Measurements from ENCODE around the gene EGFLAM. TPM values are rescaled to one million over a fixed set of nuclear protein-coding genes. Genes with fewer than 3 reads are reported as not detected.

The EGFLAM gene
- total RNA-seq, 1 donor from 2014 or later = 2.9 TPM

DNA sequence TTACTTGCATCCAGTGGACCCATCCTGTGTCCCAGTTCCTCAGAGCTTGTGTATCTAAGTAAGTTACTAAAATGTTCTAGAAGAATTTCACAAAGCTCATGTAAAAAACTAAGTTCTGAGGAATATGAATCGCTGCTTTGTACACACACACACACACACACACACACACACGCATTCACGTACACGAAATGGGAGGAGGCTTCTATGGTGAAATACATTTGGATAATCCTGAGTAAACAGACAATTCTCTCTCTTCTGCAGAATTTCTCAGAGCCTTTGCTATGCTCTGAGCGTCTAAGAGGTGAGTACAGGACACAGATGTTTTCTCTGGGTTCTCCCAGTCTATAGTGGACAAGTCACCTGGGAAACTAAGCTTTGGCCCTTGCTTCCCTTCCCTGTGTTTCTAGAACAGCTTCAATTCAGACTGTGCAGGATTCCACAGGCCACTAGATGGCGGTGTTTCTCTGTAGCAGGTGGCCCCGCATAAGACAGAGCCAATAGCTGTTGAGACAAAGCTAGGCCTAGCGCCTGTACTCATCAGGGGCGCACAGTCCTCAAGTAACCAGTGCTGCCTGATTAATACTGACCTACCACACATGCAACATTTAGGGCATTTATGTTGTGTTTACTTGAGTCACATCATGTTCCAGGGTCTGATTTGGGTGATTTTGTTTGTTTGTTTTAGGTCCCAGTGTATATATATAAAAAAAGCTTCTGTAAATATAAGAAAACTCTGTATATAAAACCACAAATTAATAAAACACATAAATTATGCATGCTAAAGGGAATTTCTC is 183.3 kb downstream of the EGFLAM start:
- FAIRE-seq = no peak

GRCh38 chr5:38442247-38442573 is 183.9 kb downstream of the EGFLAM start:
- FAIRE-seq = peak; percentile 99
- DNase-seq (ENCODE audit: low spot score in 2 of 2) = no peak

More for the DNA sequence above, 183.3 kb downstream of the EGFLAM start:
- DNase-seq (ENCODE audit: low spot score in 2 of 2) = peak; percentile 62 to 81

- FAIRE-seq (no peak), DNase-seq (ENCODE audit: low spot score in 2 of 2) (no peak)
Measured at GRCh38 chr5:38443390-38443789, 185.0 kb downstream of the EGFLAM start.

DNA sequence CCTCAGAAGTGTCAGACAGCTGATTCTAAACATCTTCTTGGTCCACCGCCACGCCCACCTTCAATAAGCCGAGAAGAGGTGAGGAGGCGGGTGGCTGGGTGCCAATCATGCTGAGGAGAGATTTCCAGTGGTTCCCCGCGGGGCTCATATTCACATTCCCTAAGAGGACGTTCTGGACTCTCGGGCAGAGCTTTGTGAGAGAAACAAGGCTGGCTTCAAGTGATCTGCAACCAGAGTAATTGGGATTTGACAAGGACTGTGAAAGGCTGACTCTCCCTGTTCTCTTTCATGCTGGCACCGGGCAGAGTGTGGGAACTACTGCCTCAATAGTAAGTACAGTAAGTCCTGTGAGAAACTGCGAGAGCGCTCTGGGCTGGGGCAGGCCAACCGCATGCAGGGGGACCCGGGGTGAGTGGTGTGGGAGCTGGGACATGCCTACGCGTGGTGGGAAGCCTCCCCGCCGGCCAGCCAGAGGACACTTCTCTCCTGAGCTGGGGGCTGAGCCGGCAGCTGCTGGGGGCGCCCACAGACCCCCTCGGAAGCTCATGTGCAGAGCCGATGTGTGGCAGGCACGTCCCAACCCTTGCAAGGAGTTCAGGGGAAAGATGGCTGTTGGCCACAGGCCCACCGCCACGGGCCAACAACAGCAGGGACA is 187.1 kb downstream of the EGFLAM start:
- no peak for DNase-seq (ENCODE audit: low spot score in 2 of 2)

DNA sequence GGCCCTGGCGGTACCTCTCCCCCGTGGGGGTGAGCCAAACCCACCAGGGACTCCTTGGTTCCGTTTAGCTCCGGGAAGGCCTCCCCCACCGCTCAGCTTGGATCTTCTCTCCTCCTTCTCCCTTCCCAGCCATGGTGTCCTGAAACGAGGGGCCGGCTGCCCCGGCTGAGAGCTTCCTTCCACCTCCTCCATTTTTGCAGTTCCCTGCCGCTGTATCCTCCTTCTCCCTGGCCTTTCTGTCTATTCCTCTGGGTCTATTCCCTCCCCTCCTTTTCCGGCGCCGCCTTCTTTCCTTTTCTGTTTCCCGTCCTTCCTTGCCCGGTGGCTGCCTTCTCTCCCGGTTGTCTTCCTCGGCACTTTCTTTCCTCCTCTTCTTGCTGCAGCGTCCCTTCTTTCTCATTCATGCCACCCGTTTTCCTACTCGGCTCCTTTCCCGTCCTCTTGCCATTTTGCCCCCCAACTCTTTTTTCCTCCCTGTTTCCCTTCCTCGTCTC is 187.7 kb downstream of the EGFLAM start:
- FAIRE-seq = no peak

More for the DNA sequence above, 187.1 kb downstream of the EGFLAM start:
- no peak for FAIRE-seq

DNA sequence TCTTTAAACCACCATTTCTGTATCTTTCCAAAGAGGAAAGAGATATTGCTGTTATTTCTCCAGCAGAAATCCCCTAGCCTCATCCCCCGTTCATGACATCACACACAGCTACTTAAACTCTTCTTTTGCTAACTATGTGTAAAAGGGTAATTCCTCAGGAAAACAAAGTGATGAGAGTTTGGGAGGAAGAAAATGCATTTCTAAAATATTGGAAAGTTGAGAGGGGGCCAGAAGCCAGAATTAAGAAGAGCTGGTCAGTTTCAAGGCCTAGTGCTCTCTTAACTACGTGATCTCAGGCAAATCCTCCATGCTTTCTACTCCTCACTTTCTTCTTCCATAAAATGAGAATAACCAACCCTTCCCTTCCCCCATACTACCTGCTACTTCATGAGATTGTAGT is 188.7 kb downstream of the EGFLAM start:
- FAIRE-seq = no peak

More for the DNA sequence above, 187.7 kb downstream of the EGFLAM start:
- DNase-seq (ENCODE audit: low spot score in 2 of 2) = no peak

DNA sequence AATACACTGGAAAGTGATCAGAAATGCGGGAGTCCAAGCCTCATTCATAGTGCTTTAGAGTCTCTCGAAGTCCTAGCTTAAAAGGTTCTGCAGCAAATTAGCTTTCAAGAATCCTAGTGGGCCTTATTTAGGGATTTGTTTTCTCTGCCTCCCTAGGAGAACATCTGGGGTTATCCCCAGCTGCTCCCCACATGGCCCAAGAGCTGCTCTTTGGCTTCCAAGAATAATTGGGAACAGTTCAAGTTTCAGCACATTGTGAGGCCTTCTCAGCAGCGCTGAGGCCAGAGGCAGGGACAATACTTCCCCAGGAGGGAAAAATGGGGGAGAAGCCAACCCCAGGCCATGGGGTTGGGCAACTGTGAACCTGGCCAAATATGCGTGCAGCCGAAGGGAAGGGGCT is 189.4 kb downstream of the EGFLAM start:
- no peak for DNase-seq (ENCODE audit: low spot score in 2 of 2)
- no peak for FAIRE-seq

More for the DNA sequence above, 188.7 kb downstream of the EGFLAM start:
- DNase-seq (ENCODE audit: low spot score in 2 of 2) = no peak

DNA sequence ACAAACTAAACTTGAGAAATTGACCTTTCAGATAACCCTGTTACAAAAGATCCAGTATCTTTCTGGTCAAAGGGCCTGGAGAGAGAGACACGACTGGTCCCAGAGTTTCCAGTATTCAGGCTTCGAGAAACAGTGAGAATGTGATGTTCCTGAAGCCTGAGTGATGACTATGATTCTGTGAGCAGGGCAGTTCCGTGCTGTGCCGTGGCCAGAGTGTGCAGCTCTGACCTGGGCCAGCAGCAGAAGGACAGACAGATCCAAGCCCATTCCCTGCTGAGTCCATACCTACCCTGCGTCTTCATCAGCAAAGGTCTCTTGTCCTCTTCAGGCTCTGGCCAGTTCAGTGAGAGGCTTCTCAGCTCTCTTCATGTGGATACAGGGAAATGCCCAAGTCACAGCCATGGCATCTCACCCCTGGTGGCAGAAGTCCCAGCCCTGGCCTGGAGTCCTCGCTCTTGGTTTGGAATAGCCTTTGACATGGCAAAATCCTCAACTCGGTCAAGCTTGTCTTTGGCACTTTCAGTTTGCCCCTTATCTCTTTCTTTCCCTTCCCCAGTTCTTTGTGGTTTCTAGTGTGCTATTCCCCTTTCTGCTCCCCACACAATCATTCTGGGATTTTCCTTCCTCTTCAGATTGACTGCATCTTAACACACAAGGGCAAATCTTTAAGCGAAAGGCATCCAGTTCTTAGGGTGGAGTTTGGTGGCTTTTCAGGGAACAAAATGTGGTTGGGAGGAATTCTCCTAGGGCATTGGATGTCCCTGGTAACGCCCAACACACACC is 190.4 kb downstream of the EGFLAM start:
- FAIRE-seq (no peak), DNase-seq (ENCODE audit: low spot score in 2 of 2) (no peak)

DNA sequence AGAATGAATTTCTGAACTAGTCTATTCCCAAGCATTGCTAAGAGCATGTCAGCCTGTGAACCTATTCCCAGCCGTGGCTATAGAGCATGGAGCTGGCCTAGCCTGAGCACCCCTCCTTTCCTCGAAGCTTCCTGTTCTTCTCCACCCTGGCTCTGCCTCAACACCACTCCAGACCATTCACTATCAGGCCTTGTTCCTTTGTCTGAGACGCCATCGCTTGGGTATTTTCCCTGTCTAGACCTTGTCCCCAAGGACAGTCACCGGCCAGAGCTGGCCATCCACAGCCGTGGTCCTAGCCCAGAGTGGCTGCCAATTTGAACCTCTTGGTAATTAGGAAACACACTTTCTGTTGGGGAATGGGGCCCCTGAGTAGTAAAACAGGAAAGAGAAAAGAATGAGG is 192.3 kb downstream of the EGFLAM start:
- FAIRE-seq (no peak), DNase-seq (ENCODE audit: low spot score in 2 of 2) (no peak)

DNA sequence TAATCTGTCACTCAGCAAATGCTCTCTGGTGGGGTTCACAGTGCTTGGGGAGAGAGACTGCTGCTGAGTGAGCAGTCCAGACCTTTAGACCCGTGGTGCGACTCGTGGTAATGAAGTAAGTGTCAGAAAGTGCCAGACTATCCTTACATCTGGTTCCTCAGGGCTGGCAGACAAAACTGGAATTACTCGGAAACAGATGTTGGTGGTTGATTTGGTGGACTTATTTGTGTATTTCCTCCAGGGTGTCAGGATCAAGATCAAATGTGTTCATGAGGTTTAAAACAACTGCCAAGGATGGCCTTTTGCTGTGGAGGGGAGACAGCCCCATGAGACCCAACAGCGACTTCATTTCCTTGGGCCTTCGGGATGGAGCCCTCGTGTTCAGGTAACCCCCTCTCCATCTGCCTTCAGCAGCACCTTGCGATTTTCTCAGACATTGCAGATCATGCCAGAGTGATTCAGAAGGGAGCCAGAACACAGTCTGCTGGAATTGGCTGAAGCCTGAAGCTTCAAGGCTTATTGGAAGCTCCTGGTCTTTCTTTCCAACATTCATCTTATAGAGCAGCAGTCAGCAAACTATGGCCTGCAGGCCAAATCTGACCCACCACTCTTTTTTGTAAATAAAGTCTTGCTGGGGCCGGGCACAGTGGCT is 192.8 kb downstream of the EGFLAM start:
- FAIRE-seq (no peak), DNase-seq (ENCODE audit: low spot score in 2 of 2) (no peak)

- no peak for DNase-seq (ENCODE audit: low spot score in 2 of 2)
- FAIRE-seq = no peak
Measured at GRCh38 chr5:38452201-38452600, 193.8 kb downstream of the EGFLAM start.

DNA sequence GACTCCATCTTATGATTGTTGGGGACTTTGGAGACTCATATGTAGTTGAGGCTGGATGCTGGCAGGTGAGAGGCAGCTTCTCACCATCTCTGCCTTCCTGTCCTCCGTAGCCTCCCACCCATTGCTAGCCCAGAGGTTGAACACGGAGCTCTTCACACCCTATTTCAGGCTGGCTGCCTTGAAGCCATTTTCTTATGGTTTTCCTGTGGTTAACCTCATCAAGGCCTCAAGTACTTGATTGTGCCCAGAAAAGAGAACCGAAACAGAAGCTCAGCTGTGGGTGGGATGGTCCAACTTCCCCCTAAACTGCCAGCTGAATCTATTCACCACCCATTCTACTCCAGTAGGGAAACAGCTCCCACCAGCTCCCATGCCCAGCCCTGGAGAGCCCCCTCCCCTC is 195.1 kb downstream of the EGFLAM start:
- no peak for DNase-seq (ENCODE audit: low spot score in 2 of 2)
- no peak for FAIRE-seq

DNA sequence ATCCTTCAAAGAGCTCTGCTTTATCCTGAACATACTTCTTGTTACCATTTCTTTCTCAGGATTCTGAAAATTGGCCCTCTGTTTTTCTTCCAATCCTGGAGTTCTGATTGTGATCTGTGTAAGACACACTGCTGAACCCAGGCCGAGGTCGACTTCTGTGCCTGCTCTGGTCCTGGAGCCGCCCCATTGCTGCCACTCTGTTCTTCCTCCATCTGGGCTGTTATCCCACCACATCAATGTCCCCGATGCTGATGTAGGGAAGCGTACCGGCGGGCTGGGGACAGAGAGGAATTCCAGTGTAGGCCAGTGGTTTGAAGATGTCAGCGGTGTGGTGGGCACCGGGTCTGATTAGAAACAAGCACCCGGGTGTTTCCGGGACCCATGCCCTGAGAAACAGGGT is 195.6 kb downstream of the EGFLAM start:
- no peak for FAIRE-seq
- DNase-seq (ENCODE audit: low spot score in 2 of 2) = no peak

GRCh38 chr5:38455796-38456330 is 197.5 kb downstream of the EGFLAM start:
- FAIRE-seq (no peak), DNase-seq (ENCODE audit: low spot score in 2 of 2) (no peak)

DNA sequence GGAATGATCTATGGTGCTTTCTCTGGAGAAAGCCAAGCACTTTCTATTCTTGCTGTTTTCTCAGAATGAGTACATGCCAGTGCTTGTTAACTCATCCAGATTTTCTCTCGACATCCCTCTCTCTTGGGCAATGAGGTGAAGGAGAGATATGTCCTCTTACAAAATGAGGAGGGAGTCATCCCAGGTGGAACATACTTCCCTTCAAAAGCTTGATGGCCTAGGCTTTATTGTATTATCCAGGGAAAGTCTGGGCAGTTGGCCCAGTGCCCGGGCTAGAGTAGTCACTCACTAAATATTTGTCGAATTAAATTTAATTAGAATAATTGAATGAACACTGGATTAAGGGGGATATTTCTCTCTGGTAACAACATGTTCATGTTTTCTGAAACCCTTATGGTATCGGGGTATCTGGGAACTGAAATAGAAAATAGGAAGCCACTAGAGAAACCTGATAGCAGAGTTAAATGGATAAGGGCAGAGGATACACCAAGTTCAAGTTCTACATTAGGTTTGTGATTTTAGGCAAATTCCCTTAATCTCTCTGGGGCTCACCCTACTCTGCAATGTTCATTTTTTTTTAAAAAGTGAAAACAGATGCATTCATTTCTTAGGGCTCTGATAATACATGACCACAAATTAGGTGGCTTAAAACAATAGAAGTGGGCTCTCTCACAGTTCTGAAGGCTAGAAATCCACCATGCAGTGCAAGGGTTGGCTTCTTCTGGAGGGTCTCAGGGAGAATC is 198.5 kb downstream of the EGFLAM start:
- no peak for FAIRE-seq
- no peak for DNase-seq (ENCODE audit: low spot score in 2 of 2)

DNA sequence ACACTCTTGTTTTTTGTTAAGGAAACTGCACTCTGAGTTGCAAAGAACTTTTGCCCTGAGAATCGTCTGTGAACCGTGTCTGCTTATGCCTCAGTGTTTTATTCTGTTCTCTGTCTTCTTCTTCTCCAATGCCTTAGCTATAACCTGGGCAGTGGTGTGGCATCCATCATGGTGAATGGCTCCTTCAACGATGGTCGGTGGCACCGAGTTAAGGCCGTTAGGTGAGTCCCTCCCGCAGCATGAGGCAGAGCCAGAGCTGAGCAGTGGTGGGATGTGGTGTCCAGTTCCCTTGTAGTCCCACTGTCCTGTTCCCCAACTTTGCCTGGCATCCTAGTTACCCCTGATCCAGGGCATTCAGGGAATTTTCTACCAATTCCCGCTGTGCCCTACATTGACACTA is 199.8 kb downstream of the EGFLAM start:
- no peak for FAIRE-seq
- no peak for DNase-seq (ENCODE audit: low spot score in 2 of 2)

GRCh38 chr5:38462976-38463633 is 204.7 kb downstream of the EGFLAM start:
- FAIRE-seq (no peak), DNase-seq (ENCODE audit: low spot score in 2 of 2) (no peak)

DNA sequence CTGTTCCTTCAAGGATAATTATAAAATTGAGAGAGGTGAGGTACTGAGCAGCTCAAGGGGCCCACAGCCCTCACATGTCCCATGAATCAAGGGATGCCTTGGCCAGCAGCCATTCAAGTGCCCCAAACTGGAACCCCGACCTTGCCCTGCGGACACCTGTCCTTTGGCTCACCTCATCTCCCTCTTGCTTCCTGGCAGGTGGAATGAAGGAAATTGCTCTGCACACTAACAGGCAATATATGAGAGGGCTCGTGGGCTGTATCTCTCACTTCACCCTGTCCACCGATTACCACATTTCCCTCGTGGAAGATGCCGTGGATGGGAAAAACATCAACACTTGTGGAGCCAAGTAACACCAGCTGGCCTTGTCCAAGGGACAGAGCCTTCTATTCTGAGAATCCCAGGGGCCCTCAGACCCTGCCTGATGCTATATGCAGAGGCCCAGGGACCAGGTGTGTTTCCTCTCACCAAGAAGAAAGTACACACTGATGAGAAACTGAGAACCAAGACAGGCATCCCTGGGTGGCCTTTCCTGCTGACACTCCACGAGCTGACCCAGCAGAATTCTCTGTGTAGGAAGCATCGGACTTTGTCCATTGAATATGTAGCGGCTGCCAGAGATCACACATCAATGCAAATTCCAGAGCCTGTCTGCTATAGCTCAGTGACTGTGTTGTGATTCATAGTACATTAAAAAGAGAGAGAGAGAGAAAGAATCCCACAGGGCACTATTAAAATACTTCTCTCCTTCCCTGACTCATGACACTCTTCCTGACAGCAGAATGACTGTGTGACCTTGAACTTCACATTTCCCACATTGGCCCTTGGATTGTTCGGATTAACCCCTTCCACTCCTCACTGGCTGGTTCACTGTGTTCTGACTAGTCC is 205.5 kb downstream of the EGFLAM start:
- FAIRE-seq (no peak), DNase-seq (ENCODE audit: low spot score in 2 of 2) (no peak)
